Stimulated activated CD4-positive, alpha-beta T cell treated with anti-CD3 and anti-CD28 coated beads, Interleukin-2, amount 100 ng/mL, for 48 hours (primary cell): ENCODE data around the gene GMPR.
"Not testable (repeated sequence)": the region's sequence is repeated elsewhere in the genome, so short reads cannot be mapped to it uniquely, and the experiment has no call there.

Experiments used
- DNase-seq, 2 donors: peaks; one replicate each; pipeline ENCODE4 v3.0.0-alpha.2; 2020

The GMPR gene

GRCh38 chr6:16238057-16238962 is at the start of gene GMPR:
Gene GMPR (plus strand): TSS chr6:16238587. CDS start chr6:16238694, 107 bp downstream.
- DNase-seq, result peak; percentile 48 to 66

- no peak for DNase-seq
Observed at GRCh38 chr6:16190214-16190613, 48.2 kb upstream of the GMPR start.

- DNase-seq, result no peak
Observed at GRCh38 chr6:16196260-16196983, 42.0 kb upstream of the GMPR start.

- DNase-seq, result no peak
Observed at GRCh38 chr6:16196984-16197546, 41.3 kb upstream of the GMPR start.

GRCh38 chr6:16198061-16198705 is 40.2 kb upstream of the GMPR start:
- no peak for DNase-seq

GRCh38 chr6:16199804-16200203 is 38.6 kb upstream of the GMPR start:
- no peak for DNase-seq

- no peak for DNase-seq
Observed at GRCh38 chr6:16200321-16200883, 38.0 kb upstream of the GMPR start.

GRCh38 chr6:16201706-16202105 is 36.7 kb upstream of the GMPR start:
- no peak for DNase-seq

- DNase-seq, result no peak
Observed at GRCh38 chr6:16204653-16205376, 33.6 kb upstream of the GMPR start.

GRCh38 chr6:16205377-16206144 is 32.8 kb upstream of the GMPR start:
- DNase-seq, result no peak

GRCh38 chr6:16206595-16207037 is 31.8 kb upstream of the GMPR start:
- peak; percentile 32 to 34 for DNase-seq

GRCh38 chr6:16208989-16209388 is 29.4 kb upstream of the GMPR start:
- DNase-seq, result no peak

- no peak for DNase-seq
Observed at GRCh38 chr6:16209539-16209938, 28.8 kb upstream of the GMPR start.

- no peak for DNase-seq
Observed at GRCh38 chr6:16212276-16212675, 26.1 kb upstream of the GMPR start.

GRCh38 chr6:16216501-16217155 is 21.8 kb upstream of the GMPR start:
- DNase-seq, result no peak

- no peak for DNase-seq
Observed at GRCh38 chr6:16217156-16217721, 21.1 kb upstream of the GMPR start.

- DNase-seq, result no peak
Observed at GRCh38 chr6:16222826-16223225, 15.6 kb upstream of the GMPR start.

GRCh38 chr6:16223362-16223761 is 15.0 kb upstream of the GMPR start:
- DNase-seq, result no peak

- no peak for DNase-seq
Observed at GRCh38 chr6:16224409-16224808, 14.0 kb upstream of the GMPR start.

GRCh38 chr6:16225062-16225731 is 13.2 kb upstream of the GMPR start:
- DNase-seq, result not testable (repeated sequence)
